NCI-H2107 treated with DMSO at 0.1 percent for 48 hours (cell line): ENCODE results near the gene CAB39.
A peak's percentile ranks its signal among the peaks of the same experiment; 100 is the strongest.

Experiments
- DNase-seq: peaks from one replicate; lab custom pipeline; 2025; ENCODE audit not compliant: unreplicated experiment; lab: John Stamatoyannopoulos, UW

Gene CAB39

DNA sequence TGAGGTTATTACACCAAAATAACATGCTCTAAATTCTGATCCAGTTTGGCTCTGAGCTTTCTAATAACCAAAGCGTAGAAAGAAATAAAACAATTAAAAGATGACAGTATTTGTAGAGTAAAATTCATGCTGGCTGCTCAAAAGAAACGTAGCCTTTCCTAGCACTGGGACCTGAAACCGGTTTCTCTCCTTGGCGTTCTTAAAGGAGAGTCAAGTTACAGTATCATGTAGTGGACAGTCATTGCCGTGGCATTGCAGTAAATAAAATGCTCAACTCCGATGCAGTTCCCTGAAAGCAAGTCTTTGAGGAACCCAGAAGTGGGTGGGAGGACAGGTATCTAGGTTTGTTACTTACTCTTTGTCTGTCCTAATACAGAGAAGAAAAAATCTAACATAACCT is 99.4 kb downstream of the CAB39 start:
- DNase-seq = no peak

DNA sequence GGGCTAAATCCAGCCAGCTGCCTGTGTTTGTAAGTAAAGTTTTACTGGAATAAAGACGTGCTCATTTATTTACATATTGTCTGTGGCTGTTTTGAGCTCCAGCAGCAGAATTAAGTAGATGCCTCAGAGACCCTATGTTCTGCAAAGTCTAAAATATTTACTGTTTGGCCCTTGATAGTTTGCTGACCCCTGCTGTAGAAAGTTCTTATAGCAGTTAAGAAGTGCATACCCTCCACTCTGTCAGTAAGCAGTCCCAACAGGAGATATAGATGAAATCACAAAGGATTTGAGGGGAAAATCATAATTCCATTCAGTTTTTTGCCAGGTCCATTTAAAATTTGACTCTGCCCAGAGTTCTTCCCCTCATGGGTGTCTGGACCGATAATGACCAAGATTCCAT is 102.0 kb downstream of the CAB39 start:
- no peak for DNase-seq

DNA sequence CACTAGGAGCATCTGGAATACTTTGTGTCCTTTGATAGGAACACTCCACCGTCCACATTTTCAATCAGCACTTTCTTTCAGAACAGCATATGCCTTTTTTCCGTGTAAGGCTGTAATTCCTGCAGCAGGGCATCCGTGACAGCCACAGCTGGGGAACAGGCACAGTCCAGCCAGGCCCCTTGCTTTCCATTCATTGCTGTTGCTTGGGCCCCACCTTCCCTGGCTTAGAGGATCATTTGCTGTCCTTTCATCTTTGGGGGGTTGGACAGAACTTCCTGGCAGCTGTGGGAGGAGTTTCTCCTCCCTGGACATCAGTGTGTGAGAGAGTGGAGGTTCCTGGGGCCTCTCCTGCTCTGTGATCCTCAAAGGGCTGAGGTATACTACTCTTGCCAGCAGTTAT is 102.4 kb downstream of the CAB39 start:
- no peak for DNase-seq

DNA sequence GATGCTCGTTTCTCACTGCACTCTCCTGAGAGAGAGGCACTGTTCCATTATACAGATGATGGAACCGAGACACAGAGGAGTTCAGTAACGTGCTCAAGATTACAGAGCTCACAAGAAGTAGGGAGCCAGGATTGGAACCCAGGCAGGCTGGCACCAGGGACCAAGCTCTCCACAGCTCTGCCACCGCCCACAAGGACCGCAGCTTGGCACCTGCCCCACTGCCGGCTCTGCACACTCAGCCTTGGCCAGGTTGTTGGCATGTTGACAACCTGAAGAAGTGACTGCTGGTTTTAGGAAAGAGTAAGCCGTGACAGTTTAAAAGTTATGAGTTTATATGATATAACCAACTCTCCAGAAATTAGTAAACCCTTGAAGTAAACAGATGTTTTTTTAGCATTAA is 104.1 kb downstream of the CAB39 start:
- no peak for DNase-seq

DNA sequence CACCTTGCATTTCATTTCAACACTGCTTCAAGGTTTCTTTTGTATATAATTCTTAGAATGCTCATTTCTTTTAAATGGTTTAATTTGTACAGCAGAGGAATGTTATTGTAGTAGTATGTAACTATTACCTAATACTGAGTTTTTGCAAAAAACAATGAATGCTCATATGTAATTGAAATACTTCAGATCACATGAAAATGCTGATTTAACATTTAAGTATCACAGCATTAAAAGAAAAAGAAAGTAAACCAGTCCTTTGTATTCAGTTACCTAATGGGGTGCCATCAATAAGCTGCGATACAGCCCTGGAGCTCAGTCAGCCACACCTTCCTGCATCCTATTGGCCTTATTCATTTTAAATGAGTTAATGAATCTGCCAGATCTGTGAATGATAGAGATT is 106.8 kb downstream of the CAB39 start:
- no peak for DNase-seq

DNA sequence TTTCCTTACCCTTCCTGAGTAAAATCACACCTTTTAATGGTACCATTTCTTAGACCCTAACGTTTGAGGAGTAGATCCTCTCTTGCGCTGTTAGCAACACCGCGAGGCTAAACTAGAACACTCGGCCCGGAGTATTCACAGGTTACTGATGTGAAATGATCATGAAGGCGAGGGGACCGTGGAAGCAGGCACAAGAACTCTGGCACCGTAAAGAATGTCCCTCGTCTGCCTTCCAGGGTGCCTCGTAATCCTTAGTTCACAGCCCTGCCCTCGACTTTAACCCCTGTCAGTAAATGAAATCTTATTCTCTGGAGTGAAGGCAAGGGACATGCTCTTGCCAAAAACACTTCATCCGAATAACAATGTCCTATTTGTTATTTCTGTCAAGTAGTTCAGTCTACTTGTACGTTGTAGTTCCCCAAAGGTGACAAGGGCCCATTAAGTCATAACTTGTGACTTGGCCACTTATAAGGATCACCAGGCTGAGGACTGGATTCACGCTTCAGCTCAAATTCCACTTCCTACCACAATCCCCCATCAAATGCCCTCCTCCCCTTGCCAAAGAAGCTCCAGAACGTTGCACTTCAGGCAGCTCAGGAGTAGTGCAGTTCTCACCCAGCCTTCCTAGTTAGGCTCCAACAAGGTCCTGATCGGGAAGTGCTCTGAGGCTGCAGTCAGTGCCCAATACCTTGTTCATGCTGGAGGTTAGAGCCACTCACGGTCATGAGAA is 108.8 kb downstream of the CAB39 start:
- no peak for DNase-seq

DNA sequence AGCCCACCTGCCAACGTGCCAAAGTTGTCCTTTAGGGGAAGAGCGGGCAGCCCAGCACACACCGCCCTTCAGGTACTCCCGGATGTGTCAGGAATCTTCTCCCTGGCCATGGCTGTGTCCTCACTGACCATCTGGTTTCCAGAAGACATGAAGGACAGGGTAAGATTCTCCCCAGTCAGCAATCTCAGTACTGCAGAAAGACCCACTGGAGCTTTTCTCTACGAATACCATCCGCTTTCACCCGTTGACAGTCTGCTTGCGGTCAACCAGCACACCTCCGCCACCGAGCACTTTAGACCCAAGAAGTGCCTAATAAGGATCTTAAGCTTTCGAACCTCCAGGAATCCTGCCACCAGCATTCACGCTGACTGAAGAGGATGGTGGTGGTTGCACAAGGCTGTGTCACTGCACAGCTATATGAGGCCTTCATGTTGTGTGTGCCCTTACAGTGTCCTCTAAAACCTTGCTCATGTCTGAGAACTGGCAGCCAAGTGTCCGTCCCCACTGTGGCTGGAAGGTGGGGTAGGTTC is 109.4 kb downstream of the CAB39 start:
- DNase-seq = no peak

DNA sequence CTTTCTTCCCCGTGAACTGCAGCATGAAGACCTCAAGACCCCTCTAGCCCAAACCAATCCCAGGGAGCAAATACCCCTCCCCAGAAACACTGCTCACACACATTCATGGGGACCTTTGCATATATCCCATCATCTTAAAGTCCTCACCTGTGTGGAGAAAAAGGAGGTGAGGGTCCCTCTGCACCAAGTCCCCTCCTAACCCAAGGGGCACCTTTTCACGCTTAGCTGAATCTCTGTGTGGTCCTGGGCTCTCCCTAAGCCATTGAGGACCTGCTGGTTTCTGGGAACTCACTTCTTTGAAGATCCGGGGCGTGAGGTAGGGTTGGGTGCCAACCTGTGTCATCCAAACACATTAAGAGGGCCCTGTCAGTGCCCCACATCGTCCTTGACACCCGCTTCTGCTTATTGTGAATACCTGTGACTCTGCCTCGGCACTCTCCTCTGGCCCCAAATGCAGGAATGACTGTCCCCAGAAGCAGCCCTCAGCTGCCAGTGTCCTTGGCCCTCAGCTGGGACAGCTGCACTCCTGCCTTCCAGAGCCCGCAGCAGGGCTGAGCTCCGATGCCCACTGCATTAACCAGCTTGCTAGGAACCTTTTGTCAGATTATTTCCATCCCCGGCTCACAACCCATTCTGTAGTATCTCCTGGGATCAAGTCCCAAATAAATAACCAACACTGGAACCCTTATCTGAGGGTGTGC is 110.8 kb downstream of the CAB39 start:
- DNase-seq = no peak

DNA sequence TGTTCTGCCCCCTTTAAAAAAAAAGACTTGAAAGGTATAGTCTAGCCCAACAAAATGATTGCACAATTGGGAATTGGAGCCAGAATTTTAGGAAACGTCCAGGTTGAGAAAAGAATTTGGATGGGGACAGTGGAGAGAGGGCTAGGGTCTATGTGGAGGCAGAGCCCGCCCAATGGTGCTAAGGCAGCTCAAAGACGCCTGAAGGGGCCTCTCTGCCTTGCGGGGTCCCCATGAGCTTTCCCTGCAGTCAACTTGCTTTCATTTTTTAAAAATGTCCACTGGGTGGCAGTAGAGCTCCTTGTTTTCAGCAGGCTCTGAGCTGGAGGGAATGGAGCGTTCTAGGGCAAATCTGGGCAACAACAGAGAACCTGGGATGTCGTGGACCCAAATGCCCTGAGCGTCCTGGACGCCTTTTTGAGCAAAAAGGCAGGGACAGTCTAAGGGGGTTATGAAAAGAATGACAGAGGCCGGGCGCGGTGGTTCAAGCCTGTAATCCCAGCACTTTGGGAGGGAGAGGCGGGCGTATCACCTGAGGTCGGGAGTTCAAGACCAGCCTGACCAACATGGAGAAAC is 111.8 kb downstream of the CAB39 start:
- peak; percentile 42 for DNase-seq

DNA sequence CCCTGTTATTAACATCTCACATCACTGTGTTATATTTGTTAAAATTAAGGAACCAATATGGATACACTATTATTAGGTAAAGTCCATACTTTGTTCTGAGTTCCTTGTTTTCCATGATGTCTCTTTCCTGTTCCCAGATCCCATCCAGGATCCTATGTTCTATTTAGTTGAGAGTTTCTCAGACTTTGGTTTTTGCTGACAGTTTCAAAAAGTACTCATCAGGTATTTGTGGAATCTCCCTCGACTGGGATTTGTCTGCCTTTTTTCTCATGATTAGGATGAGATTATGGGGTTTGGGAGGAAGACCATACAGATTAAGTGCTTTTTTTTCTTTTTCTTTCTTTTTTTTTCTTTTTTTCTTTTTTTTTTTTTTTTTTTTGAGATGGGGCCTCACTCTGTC is 112.7 kb downstream of the CAB39 start:
- DNase-seq = no peak

DNA sequence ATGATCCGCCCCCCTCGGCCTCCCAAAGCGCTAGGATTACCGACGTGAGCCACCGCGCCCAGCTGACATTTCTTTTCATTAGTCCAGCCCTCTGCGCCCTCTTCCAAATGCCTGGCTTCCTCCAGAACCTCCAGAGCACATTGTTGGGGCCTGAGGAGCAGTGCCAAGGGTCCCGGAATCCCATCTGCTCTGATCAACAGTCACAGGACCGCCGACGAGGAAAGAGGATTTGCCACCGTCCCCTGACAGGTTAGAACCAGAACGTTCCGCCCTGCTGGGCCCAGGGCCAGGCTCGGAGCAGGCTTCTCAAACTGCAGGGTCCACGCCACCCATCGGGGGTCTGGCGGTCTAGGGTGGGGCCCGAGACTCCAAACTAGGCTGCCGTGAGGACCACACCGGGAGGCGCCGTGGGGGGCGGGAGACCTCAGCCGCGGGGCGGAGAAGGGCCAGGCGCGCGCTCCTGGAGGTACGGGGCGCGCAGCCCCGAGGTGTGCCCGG is 115.2 kb downstream of the CAB39 start:
- DNase-seq = no peak

DNA sequence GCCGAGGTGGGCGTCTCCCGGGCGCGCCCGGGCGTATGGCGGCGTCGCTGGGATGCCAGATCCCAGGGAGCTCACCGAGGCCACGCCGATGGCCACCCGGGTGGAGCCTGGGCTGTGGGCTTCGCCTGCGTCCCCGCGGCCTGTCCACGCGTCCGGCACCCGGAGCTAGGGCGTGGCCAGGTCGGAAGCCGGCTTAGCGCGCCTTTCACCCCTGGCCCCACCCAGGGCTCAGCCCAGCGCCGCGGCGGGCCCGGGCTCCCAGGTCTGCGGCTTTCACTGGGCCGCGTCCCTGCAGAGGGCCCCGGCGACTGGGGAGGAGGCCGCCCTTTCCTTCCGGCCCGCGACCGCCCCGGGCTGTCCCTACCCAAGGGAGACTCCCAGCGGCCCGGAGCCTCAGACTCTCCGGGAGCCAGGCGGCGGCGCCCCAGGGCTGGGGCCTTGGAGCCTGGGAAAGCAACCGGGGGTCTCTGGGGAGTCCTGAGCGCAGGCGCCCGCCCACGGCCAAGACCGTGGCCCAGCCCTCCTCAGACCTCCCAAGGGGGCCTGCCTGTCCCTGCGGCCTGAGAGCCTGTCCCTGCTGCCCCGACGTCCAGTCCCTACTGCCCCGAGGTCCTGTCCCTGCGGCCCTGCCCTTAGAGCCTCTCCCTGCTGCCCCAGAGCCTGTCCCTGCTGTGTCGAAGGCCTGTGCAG is 115.8 kb downstream of the CAB39 start:
- no peak for DNase-seq

DNA sequence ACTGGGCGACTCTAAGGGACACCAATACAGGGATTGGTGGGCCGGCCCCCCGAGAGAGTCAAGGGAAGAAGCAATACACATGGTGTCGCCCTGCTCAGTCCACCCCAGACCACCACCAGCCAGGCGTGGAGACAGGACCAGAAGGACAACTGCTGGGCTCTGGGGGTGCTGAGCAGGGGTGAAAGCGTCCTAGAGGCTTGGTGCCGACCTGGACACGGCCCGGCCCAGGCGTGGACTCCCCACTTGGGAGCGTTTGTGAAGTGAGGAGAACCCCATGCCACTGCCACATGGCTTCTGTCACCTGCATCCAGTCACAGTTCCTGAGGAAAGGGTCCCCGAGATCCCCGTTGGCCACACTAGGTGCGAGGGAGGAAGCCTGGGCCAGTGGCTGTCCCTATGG is 116.7 kb downstream of the CAB39 start:
- DNase-seq = no peak

DNA sequence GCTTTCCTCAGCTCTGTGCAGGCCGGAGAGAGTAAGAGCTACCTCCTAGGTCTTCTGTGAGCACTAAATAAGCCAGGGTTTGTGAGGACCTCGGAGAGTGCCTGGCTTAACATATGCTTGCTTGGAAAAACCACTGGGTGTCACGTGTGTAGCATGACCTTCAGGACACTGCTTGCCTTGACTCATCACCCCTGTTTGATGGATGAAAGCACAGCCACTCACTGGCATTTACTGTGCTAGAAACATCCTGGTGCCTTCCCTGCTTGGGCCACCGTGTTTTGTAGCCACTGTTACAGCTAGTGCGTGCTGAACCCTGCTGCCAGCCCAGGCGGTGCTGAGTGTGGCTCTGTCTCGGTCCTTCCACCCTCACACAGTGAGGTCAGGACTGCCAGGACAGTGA is 117.3 kb downstream of the CAB39 start:
- DNase-seq = no peak

DNA sequence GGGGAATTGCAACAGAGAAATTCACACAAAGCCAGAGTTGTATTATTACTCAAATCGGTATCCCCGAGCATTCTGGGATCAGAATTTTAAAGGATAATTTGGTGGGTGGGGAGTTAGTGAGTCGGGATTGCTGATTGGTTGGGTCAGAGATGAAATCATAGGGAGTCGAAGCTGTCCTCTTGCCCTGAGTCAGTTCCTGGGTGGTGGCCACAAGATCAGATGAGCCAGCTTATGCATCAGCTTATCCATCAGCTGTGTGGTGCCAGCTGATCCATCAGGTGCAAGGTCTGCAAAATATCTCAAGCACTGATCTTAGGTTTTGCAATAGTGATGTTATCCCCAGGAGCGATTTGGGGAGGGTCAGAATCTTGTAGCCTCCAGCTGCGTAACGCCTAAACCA is 117.8 kb downstream of the CAB39 start:
- no peak for DNase-seq

DNA sequence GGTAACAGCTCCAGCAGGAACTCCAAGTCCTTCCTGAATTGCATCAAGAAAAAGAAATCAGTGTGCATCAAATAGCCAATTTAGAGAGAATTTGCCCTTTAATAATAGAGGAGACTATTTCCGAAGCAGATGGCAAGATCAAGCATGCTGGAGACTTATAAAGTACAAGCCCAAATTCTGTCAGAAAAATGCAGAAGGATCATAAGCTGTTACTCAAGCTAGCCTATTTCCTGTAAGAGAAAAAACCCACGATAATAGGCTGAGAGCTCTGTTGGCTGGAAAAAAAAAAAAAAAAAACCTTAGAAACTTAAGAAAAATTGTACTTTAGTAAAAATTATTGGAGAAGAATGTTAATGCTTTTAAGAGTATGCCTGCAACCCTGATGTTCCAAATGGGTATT is 127.7 kb downstream of the CAB39 start:
- no peak for DNase-seq

DNA sequence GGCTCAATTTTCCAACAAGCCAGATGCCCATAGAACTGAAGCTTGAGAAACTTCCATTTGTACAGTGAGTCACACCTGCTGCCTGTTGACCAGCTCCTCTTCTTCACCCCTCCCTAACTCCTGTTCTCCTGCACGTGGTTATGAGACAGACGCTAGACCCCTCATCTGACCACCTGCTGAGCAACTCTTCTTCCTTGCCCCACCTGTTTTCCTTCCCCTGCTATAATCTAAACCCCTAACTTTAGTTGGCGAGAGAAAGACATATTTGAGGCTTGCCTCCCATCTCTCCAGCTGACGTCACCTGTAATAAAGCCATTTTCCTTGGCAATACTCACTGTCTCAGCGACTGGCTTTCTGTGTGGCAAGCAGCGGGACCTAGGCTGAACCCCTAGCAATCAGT is 129.8 kb downstream of the CAB39 start:
- no peak for DNase-seq

DNA sequence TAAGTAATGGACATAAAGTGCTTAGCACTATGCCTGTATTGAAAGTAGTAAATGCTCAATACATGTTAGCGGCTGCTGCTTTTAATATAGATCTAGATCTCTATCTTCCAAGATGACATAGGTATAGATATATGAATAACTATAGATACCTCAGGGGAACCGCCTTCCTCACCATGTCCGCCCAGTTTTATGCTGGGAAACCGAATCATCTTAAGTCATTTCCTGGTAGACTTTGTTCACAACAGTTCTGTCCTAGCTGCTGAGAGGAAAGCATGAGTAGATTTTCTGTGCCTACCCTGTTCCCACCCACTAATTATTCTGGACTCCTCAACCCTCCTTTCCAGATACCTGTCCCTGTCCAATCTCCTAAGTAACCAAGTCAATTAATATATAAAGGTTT is 130.5 kb downstream of the CAB39 start:
- no peak for DNase-seq

DNA sequence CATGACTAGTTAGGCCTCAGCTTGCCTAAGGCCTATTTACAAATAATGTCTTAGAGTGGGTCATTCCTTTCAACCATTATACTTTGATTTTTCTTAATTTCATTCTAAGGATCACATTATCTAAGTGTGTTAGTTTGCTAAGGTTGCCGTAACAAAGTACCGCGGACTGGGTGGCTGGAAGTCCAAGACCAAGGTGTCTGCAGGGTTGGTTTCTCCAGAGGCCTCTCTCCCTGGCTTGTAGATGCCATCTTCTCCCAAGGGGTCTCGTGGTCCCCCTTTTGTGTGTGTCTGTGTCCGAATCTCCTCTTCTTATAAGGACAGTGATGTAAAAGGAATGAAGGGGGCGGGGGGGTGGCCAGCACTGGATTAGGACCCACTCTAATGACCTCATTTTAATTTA is 133.7 kb downstream of the CAB39 start:
- DNase-seq = no peak

DNA sequence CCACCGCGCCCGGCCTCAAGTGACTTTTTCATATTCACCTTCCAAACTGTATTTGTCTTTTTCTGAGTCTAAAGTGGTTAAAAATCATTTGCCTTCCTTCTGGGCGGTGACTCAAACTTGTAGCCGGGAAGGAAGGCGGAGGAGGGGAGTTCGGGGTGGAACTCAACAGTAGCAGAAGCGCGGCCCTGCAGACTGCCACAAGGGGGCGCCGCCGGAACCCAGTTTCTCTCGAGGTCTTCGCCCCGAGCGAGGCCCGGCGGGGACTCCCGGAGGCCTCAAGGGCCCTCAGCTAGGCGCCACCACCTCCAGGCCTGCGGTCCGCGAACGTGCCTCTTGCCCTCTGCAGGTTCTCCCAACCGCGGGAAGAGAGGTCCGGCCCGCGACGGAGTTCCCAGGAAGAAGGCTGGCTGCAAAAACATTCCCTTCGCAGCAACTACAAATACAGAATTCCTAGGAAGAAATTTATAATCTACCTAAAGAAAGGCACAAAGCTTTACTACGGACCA is 135.3 kb downstream of the CAB39 start:
- DNase-seq = peak; percentile 23

DNA sequence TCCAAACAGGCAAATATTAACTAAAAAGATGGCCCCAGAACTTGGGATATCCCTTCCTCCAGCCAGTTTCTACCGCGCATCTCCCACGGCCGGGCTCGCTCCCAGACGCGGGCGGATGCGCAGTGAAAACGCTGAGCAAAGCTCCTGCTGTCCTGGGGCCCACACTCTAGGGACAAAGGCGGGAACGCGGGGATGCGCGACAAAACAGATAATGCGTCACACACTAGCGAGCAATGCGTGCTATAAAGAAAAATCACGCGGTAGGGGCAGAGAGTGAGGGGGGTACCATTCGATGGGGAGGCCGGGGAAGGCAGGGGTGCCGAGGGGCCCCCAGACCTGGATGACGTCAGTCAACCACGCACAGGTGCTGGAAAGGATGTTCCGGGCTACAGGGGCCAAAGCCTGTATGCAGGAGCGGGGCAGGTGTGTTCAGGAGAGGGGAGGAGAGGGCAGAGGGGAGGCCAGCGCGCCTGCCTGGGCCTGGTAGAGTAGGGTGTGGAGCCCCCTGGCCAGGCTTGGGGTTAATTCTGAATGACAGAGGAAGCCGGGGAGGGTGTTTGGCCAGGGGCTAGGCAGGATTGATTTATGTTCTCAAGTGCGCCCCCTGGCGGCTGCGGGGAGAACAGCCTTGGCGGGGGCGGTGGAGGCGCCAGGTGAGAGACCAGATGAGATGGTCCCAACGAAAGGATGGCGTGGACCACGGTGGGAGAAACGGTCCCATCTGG is 137.2 kb downstream of the CAB39 start:
- DNase-seq = no peak
